ENCODE data around the gene HK1.

DNA sequence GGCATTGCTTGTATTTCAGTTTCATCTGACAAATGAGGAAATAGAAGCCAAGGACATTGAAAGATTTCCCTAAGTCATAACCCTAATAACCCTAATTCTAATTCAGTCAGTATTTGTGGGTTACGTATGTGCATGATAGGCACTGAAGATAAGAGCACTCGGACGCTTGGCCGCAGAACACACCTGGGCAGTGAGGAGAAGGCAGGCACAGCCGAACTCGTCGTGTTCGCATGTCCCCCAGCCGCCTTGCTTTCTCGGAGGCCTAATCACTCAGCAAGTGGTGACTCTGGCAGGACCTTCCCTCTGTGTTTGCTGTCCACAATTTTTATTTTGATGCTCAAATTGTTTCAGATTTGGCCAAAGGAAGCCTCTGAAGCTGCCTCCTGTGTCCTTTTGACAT lies 34.5 kb upstream of the HK1 start:
- TF ChIP-seq GATA2 (IDR thresholded peaks at IDR 0.05; ENCODE audit: low read depth, low read length), result no peak
- no peak for TF ChIP-seq GATA3 (IDR thresholded peaks at IDR 0.05; ENCODE audit: low read depth, low read length)

All from SH-SY5Y (cell line).